Testis (tissue), 2 donors: ENCODE results near the gene DYNLRB1.

Source experiments
- CTCF ChIP-seq, 3 experiments: fragments of 450-650 bp in 2 of 3; fragments of 200-600 bp in 1 of 3; sonication (generic) in 1 of 3; IDR thresholded peaks; one replicate each; pipeline ENCODE4 v1.5.1; 2016 to 2019; ENCODE audit warnings: antibody characterized with exemption in 3 of 3, mild to moderate bottlenecking in 2 of 3, moderate library complexity in 1 of 3
- POLR2A ChIP-seq: fragments of 450-650 bp; IDR thresholded peaks from one replicate; pipeline ENCODE4 v1.6.1; 2017; ENCODE audit warnings: antibody characterized with exemption, mild to moderate bottlenecking, moderate library complexity

- TF ChIP-seq CTCF (IDR thresholded peaks at IDR 0.05) (no peak), POLR2A (no peak)
Observed at GRCh38 chr20:34525342-34525708, 9.1 kb downstream of the DYNLRB1 start.
